ENCODE measurements around the gene KLHL3.

Gene KLHL3

GRCh38 chr5:137596941-137597340, 138.9 kb downstream of the KLHL3 start:
- no peak for TF ChIP-seq CTCF (IDR thresholded peaks at IDR 0.05; ENCODE audit: extremely low read depth, insufficient read depth, missing control alignments)
- DNase-seq (ENCODE audit: low spot score): no peak
- in situ Hi-C loops (cut with MboI; ENCODE audit: low pct_unique_long_range_greater_than_20kb, low sequenced_read_pairs, unreplicated experiment): no loop called here

GRCh38 chr5:137595396-137596079, 140.4 kb downstream of the KLHL3 start:
- no peak for TF ChIP-seq CTCF (IDR thresholded peaks at IDR 0.05; ENCODE audit: extremely low read depth, insufficient read depth, missing control alignments)
- DNase-seq (ENCODE audit: low spot score): no peak
- in situ Hi-C loops (cut with MboI; ENCODE audit: low pct_unique_long_range_greater_than_20kb, low sequenced_read_pairs, unreplicated experiment): no loop called here

- in situ Hi-C loops (cut with MboI; ENCODE audit: low pct_unique_long_range_greater_than_20kb, low sequenced_read_pairs, unreplicated experiment): no loop called here
- DNase-seq (ENCODE audit: low spot score): no peak
- no peak for TF ChIP-seq CTCF (IDR thresholded peaks at IDR 0.05; ENCODE audit: extremely low read depth, insufficient read depth, missing control alignments)
Measured at GRCh38 chr5:137594717-137595116, 141.2 kb downstream of the KLHL3 start.

GRCh38 chr5:137592317-137592716, 143.6 kb downstream of the KLHL3 start:
- DNase-seq (ENCODE audit: low spot score): no peak
- in situ Hi-C loops (cut with MboI; ENCODE audit: low pct_unique_long_range_greater_than_20kb, low sequenced_read_pairs, unreplicated experiment): no loop called here
- TF ChIP-seq CTCF (IDR thresholded peaks at IDR 0.05; ENCODE audit: extremely low read depth, insufficient read depth, missing control alignments): no peak

GRCh38 chr5:137589185-137589584, 146.7 kb downstream of the KLHL3 start:
- no peak for TF ChIP-seq CTCF (IDR thresholded peaks at IDR 0.05; ENCODE audit: extremely low read depth, insufficient read depth, missing control alignments)
- in situ Hi-C loops (cut with MboI; ENCODE audit: low pct_unique_long_range_greater_than_20kb, low sequenced_read_pairs, unreplicated experiment): no loop called here
- DNase-seq (ENCODE audit: low spot score): no peak

GRCh38 chr5:137587919-137588318, 148.0 kb downstream of the KLHL3 start:
- in situ Hi-C loops (cut with MboI; ENCODE audit: low pct_unique_long_range_greater_than_20kb, low sequenced_read_pairs, unreplicated experiment): no loop called here
- TF ChIP-seq CTCF (IDR thresholded peaks at IDR 0.05; ENCODE audit: extremely low read depth, insufficient read depth, missing control alignments): no peak
- no peak for DNase-seq (ENCODE audit: low spot score)
